SH-SY5Y (cell line): Measurements from ENCODE around the gene EBF3.

Experiments
- GATA2 ChIP-seq: IDR thresholded peaks from 2 replicates; pipeline ENCODE4 v1.6.1; 2011; ENCODE audit warnings: mild to moderate bottlenecking, low read depth, low read length
- GATA3 ChIP-seq: IDR thresholded peaks from 2 replicates; pipeline ENCODE4 v1.6.1; 2011; ENCODE audit warnings: low read depth, mild to moderate bottlenecking, low read length, moderate library complexity

- no peak for TF ChIP-seq GATA3
- TF ChIP-seq GATA2 = no peak
These were observed 22.1 kb downstream of the EBF3 start for GRCh38 chr10:129942019-129942277.
